OCI-LY3 (cell line): ENCODE measurements around the gene STX16.

Experiments
- EZH2phosphoT487 ChIP-seq: fragments of 200-600 bp; shearing (Covaris generic); IDR thresholded peaks from 2 replicates; pipeline ENCODE4 v1.6.1; 2018; ENCODE audit warnings: antibody characterized with exemption, mixed run types, low read depth
- TF ChIP-seq, protein P1 (sequence below): fragments of 200-600, 300-600 bp; sonication (generic); IDR thresholded peaks from 2 replicates; pipeline ENCODE4 v1.5.1; 2014; ENCODE audit warnings: antibody characterized with exemption, low read length, low read depth

GRCh38 chr20:58633161-58634053 is 17.7 kb upstream of the STX16 start:
- TF ChIP-seq, protein P1, sequence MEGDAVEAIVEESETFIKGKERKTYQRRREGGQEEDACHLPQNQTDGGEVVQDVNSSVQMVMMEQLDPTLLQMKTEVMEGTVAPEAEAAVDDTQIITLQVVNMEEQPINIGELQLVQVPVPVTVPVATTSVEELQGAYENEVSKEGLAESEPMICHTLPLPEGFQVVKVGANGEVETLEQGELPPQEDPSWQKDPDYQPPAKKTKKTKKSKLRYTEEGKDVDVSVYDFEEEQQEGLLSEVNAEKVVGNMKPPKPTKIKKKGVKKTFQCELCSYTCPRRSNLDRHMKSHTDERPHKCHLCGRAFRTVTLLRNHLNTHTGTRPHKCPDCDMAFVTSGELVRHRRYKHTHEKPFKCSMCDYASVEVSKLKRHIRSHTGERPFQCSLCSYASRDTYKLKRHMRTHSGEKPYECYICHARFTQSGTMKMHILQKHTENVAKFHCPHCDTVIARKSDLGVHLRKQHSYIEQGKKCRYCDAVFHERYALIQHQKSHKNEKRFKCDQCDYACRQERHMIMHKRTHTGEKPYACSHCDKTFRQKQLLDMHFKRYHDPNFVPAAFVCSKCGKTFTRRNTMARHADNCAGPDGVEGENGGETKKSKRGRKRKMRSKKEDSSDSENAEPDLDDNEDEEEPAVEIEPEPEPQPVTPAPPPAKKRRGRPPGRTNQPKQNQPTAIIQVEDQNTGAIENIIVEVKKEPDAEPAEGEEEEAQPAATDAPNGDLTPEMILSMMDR, result no peak
- TF ChIP-seq EZH2phosphoT487, result no peak
